RWPE1 (cell line): ENCODE data around the gene ARMC2.

Source experiments
- CTCF ChIA-PET: fragments of 350-600 bp; sonication (Branson Sonifier 250); formaldehyde crosslinking; extraction: SDS; loops from one replicate; lab custom pipeline; 2021; lab: Yijun Ruan, JAX
- POLR2A ChIA-PET: fragments of 400-600 bp; formaldehyde crosslinking; extraction: SDS; loops from one replicate; lab custom pipeline; 2020; ENCODE audit warnings: antibody characterized with exemption; ENCODE audit not compliant: low non-redundant PET; lab: Yijun Ruan, JAX
- DNase-seq: peaks from one replicate; pipeline ENCODE4 v3.0.0; 2012; ENCODE audit warnings: low spot score
- H3K27ac ChIP-seq: fragments of 450-650 bp; 2 replicates; pipeline ENCODE4 v1.5.1; 2017
- TF ChIP-seq, protein P1 (sequence below): fragments of 450-650 bp; conservative IDR thresholded peaks from 2 replicates; pipeline ENCODE4 v1.5.1; 2017; ENCODE audit warnings: low read depth, mild to moderate bottlenecking

The ARMC2 gene

DNA sequence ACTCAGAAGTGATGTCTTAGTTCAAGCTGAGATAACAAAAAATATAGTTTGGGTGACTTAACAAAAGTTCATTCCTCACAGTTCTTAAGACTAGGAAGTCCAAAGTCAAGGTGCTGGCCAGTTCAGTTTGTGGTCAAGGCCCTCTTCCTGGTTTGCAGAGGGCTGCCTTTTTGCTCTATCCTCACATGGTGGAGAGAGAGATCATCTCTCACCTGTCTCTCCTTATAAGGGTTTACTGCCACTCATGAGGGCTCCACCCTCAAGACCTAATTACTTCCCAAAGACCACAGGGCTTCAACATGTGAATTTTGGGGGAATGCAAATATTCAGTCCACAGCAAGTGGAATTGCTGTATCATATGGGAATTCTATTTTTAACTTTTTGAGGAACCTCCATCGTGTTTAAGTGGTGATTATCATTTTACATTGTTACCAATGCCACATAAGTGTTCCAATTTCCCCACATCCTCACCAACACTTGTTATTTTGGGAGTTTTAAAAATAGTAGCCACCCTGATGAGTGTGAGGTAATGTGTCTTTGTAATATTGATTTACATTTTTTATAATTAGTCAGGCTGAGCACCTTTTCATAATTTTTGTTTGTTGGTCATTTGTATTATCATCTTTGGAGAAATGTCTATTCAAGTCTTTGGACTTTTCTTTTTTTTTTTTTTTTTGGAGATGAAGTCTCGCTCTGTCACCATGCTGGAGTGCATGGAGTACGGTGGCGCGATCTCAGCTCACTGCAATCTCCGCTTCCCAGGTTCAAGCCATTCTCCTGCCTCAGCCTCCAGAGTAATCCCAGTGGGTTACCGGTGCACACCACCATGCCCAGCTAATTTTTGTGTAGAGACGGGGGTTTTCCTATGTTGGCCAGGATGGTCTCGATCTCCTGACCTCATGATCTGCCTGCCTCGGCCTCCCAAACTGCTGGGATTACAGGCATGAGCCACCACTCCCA is 134.2 kb downstream of the ARMC2 start:
- TF ChIP-seq, protein P1, sequence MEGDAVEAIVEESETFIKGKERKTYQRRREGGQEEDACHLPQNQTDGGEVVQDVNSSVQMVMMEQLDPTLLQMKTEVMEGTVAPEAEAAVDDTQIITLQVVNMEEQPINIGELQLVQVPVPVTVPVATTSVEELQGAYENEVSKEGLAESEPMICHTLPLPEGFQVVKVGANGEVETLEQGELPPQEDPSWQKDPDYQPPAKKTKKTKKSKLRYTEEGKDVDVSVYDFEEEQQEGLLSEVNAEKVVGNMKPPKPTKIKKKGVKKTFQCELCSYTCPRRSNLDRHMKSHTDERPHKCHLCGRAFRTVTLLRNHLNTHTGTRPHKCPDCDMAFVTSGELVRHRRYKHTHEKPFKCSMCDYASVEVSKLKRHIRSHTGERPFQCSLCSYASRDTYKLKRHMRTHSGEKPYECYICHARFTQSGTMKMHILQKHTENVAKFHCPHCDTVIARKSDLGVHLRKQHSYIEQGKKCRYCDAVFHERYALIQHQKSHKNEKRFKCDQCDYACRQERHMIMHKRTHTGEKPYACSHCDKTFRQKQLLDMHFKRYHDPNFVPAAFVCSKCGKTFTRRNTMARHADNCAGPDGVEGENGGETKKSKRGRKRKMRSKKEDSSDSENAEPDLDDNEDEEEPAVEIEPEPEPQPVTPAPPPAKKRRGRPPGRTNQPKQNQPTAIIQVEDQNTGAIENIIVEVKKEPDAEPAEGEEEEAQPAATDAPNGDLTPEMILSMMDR: no peak
- ChIA-PET POLR2A (no interaction called here), CTCF (no interaction called here)
- H3K27ac ChIP-seq: no peak overlapping the region
- no peak for DNase-seq

DNA sequence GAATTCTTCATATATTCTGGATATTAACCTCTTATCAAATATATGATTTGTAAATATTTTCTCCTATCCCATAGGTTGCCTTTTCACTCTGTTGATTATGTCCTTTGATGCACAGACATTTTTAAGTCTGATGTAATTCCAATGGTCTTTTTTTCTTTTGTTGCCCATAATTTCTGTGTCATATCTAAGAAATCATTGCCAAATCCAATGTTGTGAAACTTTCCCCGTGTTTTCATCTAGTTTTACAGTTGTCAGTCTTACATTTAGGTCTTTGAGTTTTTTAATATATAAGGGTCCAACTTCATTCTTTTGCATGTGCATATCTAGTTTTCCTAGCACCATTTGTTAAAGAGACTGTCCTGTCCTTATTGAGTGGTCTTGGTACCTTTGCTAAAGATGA is 134.9 kb downstream of the ARMC2 start:
- TF ChIP-seq, protein P1: no peak
- no peak for DNase-seq
- POLR2A ChIA-PET: no interaction called here
- H3K27ac ChIP-seq: no peak overlapping the region
- CTCF ChIA-PET: no interaction called here

DNA sequence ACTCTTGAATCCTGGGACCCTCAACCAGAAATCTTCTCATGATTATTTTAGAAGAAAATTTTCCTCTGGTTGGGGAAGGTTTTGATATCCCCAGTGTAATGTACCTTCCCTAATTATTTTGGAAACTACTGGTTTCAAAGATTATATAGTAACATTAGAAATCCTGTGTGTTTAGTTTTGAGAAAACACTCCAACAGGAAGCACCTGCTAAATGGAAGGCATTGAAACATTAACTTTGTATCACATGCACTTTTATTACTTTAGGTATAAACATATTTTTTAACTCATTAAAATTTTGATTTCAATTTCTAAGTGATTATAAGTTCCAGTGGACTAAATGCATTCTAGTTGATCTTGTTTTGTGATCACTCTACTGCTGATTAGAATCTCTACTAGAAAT is 137.1 kb downstream of the ARMC2 start:
- no peak overlapping the region for H3K27ac ChIP-seq
- TF ChIP-seq, protein P1: no peak
- ChIA-PET CTCF (no interaction called here), POLR2A (no interaction called here)
- no peak for DNase-seq

DNA sequence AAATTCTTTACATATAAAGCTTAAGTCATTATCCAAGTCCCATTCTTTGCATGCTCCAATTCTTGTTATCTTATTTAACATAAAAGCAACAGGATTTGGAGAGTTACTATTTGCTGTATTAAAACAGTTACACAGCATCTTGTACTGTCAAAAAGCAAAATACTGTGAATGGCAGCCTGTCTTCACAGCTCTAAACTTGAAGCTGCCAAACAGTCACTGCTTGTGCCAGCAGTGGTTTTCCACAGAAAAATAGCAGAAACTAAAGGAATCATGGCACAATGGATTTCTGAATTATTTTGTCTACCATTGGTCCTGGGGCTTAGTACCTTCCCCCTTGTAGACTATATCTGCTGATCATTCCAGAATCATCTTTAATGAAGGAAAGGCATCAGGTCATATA is 138.9 kb downstream of the ARMC2 start:
- CTCF ChIA-PET: no interaction called here
- TF ChIP-seq, protein P1: no peak
- DNase-seq: no peak
- POLR2A ChIA-PET: no interaction called here
- H3K27ac ChIP-seq: no peak overlapping the region

DNA sequence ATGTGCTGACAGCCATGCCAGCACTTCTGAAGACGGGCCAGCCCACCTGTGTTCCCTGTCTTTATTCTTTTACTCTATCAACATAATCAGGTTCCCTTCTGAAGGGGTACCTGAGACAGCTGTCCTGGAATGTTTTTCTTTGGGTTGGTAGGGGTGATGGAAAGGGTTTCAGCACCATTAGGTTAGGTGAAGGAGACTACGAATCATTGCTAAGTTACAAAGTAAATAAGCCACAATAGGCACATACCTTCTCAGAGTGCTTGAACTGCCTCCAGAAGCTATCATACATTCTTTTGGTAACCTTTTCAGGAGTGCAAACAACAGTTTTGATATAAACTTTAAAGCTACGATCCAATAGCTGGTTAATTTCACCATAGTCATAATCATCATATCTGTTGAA is 140.1 kb downstream of the ARMC2 start:
- ChIA-PET CTCF (interaction anchor here (0.6 kb wide), 1 partner anchor 23 kb away, joined by 3 read pairs; no protein-coding TSS in a partner anchor), POLR2A (no interaction called here)
- TF ChIP-seq, protein P1: no peak
- DNase-seq: no peak
- no peak overlapping the region for H3K27ac ChIP-seq

DNA sequence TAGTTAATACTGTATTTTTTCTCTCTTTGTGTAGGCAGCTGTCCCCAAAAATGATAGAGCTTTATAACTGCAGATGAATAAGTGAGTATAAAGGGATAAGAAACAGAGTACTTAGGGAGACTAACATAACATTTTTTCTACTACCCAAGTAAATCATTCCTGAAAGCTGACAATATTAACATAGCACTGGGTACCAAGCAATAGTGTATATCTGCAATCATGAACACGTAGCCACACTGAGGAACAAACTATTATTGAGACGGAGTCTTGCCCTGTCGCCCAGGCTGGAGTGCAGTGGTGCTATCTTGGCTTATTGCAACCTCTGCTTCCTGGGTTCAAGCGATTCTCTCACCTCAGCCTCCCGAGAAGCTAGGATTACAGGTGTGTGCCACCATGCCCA is 140.5 kb downstream of the ARMC2 start:
- TF ChIP-seq, protein P1: no peak
- no peak overlapping the region for H3K27ac ChIP-seq
- DNase-seq: no peak
- CTCF ChIA-PET: interaction anchor here (0.6 kb wide), 1 partner anchor 22 kb away, joined by 3 read pairs; no protein-coding TSS in a partner anchor
- POLR2A ChIA-PET: no interaction called here
